Activated CD8-positive, alpha-beta memory T cell treated with anti-CD3 and anti-CD28 coated beads, Interleukin-2, amount 50 U/mL, for 1 hour (primary cell): ENCODE measurements around the gene MATN1.

Experiments used
- DNase-seq: peaks from one replicate; pipeline ENCODE4 v3.0.0-alpha.2; 2020; ENCODE audit errors: extremely low read depth

The MATN1 gene

DNA sequence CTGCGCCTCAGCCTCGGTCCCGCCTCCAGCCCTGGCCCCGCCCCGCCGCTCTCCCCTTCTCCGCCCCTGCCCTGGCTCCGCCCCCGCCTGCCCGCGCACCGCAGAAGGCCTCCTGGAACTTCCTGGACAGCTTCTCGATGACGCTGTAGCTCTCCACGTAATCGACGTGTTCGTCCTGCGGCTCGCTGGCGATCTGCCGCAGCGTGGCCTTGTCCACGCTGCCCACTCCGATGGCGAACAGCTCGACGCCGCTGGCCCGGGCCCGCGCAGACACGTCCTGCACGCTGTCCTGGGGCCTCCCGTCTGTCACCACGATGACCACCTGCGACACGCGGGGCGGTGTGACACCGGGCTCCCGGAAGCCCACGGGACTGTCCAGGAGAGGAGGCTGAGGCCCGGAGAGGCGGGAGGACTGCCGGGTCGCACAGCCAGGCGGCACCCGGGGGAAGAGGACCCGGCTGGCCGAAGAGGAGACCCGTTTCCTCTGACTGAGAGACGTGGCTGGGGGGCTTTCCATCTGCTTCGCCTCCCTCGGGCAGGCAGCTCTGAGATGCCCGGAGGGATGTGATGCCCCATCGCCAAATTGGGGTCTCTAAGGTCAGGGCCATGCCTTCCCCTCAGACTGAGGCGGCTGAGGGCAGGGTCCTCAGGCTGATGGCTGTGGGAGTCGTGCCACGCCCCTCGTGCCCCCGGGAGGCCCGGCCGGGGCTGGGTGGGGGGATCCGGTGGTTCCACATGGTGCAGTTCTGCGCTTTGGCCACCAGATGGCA is 4.6 kb downstream of the MATN1 start:
- DNase-seq, result peak; percentile 53

DNA sequence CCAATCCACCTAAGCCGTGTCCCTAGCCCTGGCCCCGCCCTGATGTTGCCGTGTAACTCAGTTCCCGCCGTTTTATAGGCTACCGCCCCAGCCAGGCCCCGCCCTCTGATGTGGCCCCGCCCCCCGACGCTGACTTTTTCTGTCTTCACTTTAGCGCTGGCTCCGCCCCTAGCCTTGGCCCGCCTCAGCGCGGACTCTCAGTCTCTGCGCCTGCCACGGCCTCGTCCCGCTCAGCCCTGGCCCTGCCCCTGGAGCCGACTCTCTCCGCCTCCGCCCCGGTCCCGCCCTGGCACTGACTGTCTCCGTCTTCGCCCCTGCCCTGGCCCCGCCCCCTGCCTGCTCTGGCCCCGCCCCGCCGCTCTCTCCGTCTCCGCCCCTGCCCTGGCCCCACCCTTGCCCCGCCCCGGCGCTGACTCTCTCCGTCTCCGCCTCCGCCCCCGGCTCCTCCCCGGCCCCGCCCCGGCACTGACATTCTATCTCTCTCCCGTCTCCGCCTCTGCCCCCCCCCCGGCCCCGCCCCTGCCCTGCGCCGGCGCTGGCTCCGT is 5.2 kb downstream of the MATN1 start:
- peak; percentile 98 for DNase-seq

DNA sequence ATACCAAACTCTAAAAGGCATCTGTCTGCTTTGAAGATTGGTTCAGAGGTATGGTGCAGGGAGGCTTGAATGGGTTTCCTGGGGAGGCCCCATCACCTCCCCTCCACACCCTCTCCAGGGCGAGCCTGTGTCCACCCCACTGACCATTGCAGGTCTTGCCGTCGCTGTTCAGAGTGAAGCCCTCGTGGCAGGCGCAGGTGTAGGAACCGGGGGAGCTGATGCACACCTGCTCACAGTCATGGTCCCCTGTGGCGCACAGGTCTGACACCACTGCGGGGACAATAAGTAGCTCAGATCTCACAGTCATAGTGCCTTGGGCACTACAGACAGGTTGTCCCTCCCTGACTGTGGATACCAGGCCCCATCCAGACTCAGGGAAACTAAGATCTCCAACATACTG is 6.7 kb downstream of the MATN1 start:
- no peak for DNase-seq

DNA sequence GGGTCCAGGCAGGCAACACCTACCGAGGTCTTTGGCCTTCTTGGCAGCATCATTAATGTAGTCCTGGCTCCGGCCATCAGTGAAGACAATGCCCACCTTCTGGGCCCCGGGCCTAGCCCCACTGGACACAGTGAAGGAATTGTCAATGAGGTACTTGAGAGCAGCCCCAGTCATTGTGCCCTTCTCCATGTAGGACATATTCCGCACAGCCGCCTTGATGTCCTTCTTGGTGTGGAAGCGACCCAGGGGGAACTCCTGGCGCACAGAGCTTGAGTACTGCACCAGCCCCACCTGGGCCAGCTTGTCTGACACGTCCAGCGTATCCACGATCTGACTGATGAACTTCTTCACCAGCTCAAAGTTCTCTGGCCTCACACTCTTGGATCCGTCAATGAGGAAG is 7.5 kb downstream of the MATN1 start:
- DNase-seq, result no peak

DNA sequence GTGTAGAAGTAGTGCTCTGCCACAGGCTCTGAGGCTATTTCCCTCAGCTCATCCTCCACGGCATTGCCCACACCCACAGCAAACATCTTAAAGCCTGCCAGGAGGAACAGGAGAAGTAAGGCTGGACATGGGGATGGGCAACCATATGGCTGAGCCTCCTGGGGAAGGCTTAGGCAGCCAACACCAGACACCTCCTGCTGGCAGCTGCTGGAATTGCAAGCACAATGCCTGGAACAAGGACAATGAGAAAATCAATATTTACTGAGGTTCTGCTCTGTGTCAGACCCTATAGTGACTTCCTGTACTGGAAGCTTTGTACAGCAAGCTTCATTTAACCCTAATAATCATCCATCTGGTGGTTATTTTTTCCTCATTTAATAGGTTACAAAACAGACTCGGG is 8.2 kb downstream of the MATN1 start:
- DNase-seq, result no peak

DNA sequence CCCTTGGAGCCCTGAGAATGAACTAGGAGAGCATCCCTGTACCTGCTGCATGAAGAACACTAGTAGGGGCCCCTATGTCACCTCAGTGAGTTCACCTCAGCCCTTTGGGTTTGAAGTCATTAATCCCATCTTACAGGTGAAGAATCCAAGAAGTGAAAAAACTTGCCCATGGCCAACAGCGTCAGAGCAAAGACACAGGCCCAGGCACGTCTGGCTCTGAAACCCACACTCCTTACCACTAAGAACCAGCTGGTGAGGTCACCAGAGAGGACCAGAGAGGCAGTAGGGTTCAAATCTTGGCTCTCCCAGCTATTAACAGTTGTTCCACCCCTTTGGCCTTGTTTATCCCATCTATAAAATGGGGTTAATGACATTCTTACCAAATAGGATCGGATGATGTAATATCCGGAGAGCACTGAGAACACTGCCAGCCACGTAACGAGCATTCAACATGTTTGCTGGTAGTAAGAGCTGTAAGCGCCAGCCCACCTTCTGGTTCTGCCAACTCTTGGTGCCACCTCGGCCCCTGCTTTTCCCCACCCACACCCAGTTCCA is 8.8 kb downstream of the MATN1 start:
- no peak for DNase-seq

DNA sequence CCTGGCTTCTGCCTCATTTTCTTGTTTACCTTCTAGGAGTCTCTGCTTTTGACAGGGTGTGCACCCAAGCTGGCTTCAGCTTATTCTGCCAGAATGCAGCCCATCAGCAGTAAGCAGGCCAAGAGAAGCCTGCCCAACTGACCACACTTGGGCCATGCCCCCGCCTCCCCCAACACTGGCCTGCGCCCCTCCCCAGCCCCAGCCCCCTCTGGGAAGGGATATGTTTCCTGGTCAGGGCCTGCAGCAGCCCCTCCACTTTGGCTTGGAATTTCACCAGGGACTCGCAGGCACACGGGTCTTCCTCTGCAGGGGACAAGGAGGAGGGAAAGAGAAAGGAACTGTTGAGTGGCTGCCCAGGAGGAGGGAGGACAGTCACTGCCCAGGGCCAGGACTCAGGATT is 9.4 kb downstream of the MATN1 start:
- DNase-seq, result no peak

DNA sequence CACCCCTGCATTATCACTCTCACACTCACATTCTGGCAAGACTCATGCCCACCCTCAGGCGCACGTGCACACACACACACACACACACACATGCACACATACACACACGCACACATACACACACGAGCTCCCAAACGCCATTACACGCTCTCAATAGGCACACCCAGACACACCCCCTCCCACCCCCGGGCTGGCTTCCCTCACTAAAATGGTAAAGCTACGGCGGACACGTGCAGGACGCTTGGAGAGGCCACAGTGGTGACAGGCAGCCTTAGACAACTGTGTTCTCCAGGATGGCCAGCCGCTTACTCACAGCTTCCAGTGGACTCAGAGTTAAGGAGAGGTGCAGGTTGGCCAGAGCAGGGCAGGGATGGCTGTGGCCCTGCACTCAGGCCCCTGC is 10.1 kb downstream of the MATN1 start:
- no peak for DNase-seq

DNA sequence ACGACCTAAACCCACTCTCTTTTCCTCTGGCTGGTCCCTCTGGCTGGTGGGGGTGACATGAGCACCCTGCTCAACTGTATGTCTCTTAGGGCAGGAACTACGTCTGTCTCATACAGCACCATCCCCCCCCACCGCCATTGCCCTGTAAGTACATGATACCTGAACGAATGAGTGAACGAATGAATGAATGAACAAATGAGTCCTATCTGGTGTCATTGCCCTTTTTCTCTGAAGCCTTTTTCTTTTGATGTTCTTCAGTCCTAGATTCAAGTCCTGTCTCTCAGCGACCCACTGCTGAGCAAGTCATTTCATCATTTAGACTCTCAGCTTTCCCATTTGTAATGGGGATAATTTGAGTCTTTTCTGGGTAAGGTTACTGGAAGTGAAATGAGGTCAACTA is 10.8 kb downstream of the MATN1 start:
- DNase-seq, result no peak

DNA sequence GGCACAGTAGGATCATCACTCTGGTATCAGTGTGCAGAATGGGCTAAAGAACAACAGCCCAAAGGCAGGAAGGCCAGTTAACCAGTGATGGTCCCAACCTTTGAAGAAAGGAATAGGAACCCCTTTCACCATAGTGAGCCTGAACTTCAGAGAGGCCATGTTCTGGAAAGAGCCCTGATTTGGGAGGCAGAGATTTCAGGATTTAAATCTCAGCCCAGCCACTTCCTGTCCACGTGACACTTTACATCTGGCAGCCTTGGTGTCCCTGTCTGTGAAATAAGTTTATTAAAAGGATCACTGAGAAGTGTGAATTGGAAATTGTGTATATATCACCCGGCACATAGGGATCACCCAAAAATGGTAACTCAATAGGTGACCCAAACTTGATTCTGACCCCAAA is 13.0 kb downstream of the MATN1 start:
- no peak for DNase-seq

DNA sequence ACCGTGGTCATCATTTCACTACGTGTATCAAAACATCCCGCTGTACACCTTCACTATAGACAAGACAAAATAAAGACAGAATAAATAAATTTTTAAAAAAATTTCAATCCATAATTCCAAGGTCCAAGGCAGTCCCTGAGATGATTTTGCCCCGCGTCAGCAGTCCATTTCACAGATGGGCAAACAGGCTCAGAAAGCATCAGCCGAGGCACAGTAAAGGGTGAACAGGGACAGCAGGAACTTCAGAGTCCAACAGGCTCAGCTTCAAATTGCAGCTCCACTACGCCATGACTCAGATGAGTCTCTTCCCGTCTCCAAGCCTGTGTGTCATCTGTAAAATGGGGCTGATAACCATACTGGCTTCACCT is 15.0 kb downstream of the MATN1 start:
- no peak for DNase-seq

DNA sequence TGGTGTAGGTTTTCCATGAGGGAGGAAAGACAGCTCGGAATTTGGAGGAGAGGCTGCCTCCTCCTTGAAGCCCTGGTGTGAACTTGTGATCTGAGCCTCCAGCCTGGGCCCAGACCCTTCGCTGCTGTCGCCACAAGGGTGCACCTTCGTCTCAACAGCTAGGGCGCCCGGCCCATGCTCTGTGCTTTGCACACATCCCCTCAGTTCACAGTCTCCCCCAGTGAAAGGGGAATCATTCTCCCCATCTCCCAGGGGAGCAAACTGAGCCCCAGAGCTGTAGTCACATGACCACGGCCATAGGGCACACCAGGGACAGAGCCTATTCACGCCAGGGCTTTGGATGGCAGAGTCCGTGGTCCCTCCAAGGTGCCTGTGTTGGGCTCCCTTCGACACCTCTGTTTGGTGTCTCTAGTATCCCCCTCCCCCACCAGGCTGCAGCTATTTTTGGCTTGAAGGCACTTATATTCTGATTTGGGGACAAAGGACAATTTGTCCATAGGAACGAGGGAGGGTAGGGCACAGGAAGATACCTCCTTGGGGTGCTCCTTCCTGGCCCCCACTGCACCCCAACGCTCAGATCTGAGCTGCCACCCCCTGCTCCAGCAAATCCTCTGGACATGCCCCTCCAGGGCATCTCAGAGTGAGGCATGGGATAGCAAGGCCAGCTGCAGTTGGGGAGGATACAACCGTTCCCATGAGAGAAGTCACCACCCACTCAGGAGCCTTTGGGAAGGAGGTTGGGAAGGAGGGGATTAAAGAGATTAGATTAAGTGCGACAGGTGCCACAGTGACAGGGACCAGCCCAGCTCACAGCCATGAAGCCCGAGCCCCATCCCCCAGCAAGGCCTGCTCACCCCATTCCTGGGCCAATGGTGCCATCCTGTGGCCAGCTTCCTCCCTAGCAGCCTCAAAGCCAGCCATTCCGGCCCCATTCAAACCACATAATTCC is 15.7 kb downstream of the MATN1 start:
- DNase-seq, result no peak

DNA sequence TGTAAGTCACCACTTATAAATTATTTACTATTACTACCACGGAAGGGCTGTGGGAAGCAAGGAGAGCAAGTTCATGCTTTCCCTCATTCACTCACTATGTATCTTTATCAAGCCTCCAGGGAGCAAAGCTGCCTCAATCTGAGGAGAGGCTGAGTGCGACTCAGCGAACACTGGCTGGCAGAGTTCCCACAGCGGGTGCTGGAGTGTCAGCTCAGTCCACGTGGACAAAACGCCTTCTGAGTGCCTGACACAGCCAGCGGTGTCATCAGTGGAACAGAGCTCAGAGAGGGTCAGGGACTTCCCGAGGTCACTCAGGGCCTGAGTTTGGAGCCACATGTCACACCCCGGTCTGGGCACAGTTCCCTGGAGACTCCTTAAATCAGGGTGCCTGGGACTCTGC is 16.9 kb downstream of the MATN1 start:
- DNase-seq, result no peak

DNA sequence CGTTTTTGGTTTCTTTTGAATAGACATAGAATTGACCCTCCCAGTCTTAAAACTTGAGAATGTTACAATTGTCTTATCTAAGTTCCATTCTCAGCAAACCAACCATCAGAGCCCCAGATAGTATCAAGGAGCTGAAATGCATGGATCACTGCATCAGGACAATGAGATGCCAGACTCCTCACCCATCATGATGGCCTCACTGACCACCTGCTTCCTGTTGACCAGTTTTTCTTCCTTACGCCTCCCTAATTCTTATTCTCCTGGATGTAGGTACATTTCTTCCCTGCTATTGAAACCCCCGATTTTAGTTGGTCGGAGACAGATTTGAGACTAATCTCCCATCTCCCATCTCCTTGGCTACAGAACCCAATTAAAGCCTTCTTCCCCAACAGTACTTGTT is 17.7 kb downstream of the MATN1 start:
- DNase-seq, result no peak

DNA sequence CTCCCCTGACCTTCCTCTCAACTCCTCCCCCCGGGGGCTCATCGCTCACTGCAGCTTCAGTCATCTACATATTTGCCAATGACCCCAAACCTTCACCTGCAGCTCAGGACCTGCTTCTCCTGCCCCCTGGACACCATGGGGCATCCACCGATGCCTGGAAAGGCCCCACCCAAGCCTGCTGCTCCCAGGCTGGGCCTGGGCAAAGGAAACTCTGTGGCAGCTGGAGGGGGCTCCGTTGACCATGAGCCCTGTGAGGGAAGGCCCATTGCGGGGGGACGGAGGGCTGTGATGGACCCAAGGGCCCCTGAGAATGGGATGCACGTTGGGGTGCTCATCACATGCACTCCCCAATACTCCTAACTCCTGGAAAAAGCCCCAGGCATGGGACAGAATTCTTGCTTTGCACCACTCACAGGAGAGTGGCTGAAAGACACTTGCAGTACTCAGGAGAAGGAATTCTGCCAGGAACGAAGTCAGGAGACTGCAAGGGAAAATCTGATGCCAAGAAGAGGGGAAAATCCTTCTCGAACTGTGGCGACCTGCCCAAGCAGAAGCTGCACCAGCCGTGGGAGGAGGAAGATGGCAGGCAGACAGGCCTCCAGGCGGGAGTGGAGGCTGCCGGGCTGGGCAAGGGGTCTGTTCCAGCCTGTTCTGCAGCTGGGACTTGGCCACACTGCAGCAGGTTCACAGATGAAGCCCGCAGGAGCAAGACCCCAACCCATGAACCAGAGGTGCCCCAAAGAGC is 18.4 kb downstream of the MATN1 start:
- DNase-seq, result no peak

DNA sequence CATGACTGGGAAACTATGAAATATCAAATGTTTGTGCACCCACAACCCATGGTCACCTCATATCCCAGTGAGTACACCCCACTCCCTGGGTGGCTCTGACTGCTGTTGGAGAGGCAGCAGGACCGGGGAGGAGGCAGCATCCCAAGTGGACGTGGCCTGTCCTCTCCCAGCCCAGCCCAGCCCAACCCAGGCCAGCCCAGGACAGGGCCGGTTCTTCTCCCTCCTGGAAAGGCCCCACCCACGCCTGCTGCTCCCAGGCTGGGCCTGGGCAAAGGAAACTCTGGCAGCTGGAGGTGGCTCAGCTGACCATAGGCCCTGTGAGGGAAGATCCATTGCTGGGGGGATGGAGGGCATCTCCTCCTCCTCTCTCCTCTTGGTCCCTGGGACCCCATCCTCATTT is 19.1 kb downstream of the MATN1 start:
- no peak for DNase-seq

DNA sequence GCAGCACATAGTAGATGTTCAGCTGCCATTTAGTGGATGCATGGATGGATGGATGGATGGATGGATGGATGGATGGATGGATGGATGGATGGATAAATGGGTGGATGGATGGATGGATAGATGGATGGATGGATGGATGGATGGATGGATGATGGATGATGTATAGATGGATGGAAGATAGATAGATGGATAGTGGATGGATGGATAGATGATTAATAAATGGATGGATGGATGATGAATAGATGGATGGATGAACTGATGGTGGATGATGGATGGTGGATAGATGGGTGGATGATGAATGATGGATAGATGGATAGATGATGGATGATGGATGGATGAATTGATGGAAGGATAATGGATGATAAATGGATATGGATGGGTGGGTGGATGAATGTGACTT is 20.6 kb downstream of the MATN1 start:
- DNase-seq, result no peak

DNA sequence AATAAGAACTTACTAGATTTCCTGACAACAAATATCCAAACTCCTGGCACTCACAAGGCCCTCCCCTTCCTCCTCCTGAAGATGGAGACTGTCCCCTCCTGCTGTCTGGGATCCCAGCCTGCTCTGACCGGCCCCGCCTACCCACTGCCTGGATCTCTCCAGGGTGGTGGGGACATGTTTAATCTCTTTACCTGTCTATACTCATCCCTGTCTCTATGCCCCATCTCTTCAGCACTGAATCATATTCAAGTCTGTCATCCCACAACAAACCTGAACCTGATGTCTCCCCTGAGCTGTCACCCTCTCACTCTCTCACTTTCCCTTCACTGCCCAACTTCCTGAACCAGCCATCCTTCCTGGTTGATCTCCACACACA is 22.1 kb downstream of the MATN1 start:
- DNase-seq, result no peak

DNA sequence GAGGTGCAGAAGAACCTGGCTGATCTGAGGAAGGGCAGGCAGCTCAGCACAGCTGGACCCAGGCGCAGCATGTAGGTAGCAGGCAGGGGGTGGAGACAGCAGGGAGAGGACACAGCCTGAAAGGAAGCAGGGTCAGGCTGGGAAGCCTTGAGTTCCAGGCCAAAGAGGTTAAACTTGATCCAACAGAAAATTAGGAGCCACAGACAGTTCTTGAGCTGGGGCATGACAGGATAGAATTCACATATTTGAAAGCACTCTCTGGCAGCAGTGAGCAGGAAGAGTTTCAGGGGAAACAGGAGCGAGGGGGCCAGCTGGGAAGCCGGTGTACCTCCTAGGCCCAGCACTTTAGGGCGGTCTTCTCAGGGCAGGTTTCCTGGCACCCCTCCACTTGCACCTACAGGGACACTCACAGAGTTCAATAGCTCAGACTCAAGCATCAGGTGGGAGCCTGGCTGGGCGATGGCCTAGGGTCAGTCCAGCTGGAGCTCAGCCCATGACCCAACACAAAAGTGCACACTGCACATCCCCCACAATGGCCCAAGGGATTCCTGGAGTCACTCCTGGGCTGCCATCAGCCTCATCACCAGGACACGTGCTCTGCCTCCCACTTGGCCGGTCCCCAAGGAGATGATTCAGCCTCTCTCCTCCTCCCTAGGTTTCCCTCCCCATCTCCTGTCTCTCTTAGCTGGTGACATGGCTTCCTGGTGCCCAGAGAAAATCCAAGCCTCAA is 22.7 kb downstream of the MATN1 start:
- no peak for DNase-seq

DNA sequence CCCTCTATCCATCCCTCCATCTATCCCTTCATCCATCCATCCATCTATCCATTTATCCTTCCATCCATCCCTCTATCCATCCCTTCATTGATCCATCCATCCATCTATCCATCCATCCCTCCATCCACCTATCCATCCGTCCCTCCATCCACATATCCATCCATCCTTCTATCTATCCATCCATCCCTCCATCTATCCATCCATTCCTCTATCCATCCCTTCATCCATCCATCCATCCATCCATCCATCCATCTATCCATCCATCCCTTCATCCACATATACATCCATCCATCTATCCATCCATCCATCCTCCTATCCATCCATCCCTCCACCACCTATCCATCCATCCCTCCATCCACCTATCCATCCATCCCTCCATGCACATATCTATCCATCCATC is 23.6 kb downstream of the MATN1 start:
- DNase-seq, result no peak

DNA sequence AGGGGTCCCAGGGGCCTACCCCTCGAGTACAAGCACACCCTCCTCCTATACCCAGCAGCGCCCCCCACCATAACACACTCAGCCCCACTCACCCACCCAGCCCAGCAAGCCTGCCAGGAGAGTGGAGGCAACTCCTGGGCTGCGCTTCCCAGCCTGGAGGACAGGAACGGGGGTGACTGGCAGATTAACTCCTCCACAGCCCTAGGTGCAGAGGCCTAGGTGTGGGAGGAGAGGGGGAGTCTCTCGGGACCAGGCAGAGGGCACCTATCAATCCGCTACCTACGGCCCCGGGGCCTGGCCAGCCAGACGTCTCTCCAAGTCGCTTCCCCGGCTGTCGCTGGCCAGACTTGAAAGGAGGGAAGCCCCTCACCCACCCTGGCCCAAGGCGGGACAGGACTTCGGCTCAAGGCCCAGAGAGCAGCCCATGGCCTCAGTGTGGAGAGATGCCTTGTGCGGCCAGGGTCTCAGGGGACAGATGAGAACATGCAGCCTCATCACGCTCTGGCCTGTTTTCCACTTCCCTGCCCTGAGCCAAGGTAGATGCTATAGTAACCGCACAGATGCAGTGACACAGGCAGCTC is 24.9 kb downstream of the MATN1 start:
- no peak for DNase-seq
